H7 (cell line): ENCODE results near the gene HTATIP2. TPM values are rescaled to one million over a fixed set of nuclear protein-coding genes. Genes with fewer than 3 reads are reported as not detected.
"Not testable (repeated sequence)": the region's sequence is repeated elsewhere in the genome, so short reads cannot be mapped to it uniquely, and the experiment has no call there.

Source experiments
- DNase-seq: peaks from one replicate; pipeline ENCODE4 v3.0.0; 2012
- H3K27me3 ChIP-seq: 2 replicates; pipeline ENCODE4 v1.6.0; 2011; ENCODE audit warnings: mild to moderate bottlenecking, low read length; ENCODE audit not compliant: control insufficient read depth, insufficient read depth
- H3K36me3 ChIP-seq: replicated peaks from 2 replicates; pipeline ENCODE4 v1.5.1; 2011; ENCODE audit warnings: low read length; ENCODE audit not compliant: control insufficient read depth, insufficient read depth
- H3K4me3 ChIP-seq: 2 replicates; pipeline ENCODE4 v1.5.1; 2011; ENCODE audit warnings: low read depth, mild to moderate bottlenecking, control low read depth, low read length, moderate library complexity; ENCODE audit not compliant: insufficient read depth
- total RNA-seq: library from RNA; depleted of rRNA; stranded (reverse); fragments of >200 nt; shearing (Covaris generic); gene quantifications from 2 replicates; pipeline ENCODE4 v1.2.3, GENCODE V29; 2014

HTATIP2 gene
- total RNA-seq, 1 experiment from 2014 or later = 42.5 TPM

DNA sequence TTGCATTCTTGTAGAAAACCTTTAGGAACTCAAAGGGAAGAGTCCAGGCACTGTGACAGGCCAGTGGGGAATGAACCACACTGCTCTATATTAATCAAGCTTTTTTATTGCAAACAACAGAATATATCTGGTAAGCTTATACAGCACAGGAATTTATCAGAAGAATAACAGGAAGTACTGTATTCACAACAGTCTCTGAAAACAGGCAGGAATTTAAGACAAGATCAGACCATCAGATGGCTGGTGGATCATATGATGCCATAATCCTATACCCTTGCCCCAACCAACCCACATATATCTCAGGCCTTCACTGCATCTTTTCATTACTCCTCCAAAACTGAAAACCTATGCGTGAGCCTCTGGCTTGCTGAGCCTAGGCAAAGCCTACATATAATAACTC is 1.0 kb upstream of the HTATIP2 start:
- Histone ChIP-seq H3K4me3 (no peak overlapping the region), H3K27me3 (peaks cover 10% of the 10 kb centered on the region), H3K36me3 (no peaks in the 10 kb centered on the region)
- DNase-seq = no peak

DNA sequence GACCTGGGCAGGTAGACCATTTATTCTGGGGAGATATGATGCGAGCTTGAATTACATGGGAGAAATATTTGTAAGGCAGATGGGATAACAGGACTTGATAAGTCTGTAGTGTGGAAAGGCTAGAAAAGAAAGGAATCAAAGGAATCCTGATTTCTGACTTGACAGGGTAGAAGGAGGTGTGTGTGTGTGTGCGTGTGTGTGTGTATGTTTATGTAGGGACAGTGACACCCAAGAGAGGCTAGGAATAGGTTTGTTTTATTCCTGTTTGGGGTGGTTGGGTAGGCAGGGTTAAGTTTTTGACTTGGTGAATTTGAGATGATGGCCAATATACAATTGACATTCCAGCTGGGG is 390 bp upstream of the HTATIP2 start:
- no peak for DNase-seq
- Histone ChIP-seq H3K27me3 (peaks cover 10% of the 10 kb centered on the region), H3K4me3 (peak overlapping the region; percentile 64), H3K36me3 (no peaks in the 10 kb centered on the region)

DNA sequence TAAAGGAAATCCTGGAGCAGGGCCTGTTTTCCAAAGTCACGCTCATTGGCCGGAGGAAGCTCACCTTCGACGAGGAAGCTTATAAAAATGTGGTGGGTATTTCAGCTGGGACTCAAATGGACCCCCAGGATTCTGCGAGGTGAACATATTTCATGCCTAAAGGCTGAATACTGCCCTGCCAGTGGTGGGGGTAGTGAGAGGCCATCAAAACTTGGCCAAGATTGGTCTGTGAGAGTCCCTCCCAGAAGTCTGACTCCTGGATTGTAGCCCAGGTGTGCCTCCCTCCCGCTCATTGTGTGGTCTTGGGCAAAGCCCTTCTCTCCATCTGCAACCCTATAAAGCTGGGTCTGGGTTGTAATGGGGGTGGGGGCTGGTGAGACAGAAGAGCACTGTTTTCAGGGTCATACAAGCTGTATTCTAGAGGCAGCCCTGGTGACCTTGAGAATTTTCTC is 853 bp downstream of the HTATIP2 start:
- Histone ChIP-seq H3K36me3 (no peaks in the 10 kb centered on the region), H3K4me3 (peak overlapping the region; percentile 64), H3K27me3 (peaks cover 10% of the 10 kb centered on the region)
- peak; percentile 29 for DNase-seq

DNA sequence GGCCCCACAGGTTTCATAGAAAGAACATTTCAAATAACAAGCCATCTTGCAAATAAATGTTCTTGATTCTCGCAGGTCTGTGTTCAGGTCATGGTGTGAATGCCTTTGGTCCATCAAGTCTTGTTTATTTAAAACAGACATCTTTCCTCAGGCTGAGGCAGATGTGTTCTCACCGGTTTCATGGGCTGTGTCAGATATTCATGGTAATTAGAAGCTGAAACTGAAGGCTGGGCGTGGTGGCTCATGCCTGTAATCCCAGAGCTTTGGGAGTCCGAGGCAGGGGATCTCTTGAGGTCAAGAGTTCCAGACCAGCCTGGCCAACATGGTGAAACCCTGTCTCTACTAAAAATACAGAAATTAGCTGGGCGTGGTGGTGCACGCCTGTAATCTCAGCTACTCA is 2.0 kb downstream of the HTATIP2 start:
- not testable (repeated sequence) for H3K4me3 ChIP-seq, DNase-seq, H3K36me3 ChIP-seq, H3K27me3 ChIP-seq

- Histone ChIP-seq H3K4me3 (no peak overlapping the region), H3K36me3 (no peaks in the 10 kb centered on the region), H3K27me3 (peaks cover 9% of the 10 kb centered on the region)
- no peak for DNase-seq
Observed at GRCh38 chr11:20367313-20367948, 3.9 kb downstream of the HTATIP2 start.

DNA sequence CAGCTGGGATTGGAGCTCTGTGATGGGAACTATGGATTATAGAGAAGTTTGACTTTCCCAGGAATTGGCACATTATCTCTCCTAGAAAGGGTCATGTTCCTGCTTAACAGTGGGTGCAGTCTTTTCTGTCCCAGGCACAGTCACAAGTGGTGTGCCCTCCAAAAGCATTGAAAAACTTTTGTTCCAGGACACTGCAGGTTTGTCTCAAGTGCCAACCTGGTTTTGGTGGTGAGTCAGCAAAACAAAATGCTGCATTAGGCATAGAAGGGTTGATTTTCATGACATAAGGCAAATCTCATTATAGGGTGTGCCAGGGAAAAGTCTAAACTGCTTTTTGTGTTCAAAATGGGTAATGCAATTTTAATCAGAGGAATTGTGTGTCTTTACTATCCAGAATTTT is 4.9 kb downstream of the HTATIP2 start:
- Histone ChIP-seq H3K36me3 (no peaks in the 10 kb centered on the region), H3K27me3 (peaks cover under 1% of the 10 kb centered on the region), H3K4me3 (no peak overlapping the region)
- DNase-seq = no peak

DNA sequence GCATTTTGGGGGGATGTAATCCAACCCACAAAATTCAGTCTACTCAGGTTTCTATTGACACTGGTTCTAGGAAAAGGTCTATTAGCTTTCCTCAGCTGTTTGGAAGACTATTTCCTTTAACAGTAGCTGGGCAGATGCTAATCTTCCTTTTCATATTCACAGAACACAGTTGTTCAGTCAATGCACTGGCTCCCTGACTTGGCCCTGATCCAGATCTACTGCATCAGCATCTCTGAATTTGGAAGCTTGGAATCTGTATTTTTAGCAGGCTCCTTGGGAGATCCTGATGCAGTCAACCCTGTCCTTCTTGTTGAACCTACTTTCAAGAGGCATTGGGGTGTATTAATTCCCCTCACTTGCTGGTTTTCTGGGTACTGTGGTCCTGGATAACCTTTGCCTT is 6.3 kb downstream of the HTATIP2 start:
- no peak overlapping the region for H3K4me3 ChIP-seq
- no peaks in the 10 kb centered on the region for H3K27me3 ChIP-seq
- no peak for DNase-seq
- no peaks in the 10 kb centered on the region for H3K36me3 ChIP-seq

- no peaks in the 10 kb centered on the region for H3K27me3 ChIP-seq
- H3K36me3 ChIP-seq = no peaks in the 10 kb centered on the region
- H3K4me3 ChIP-seq = no peak overlapping the region
- DNase-seq = no peak
Observed at GRCh38 chr11:20372081-20372626, 8.6 kb downstream of the HTATIP2 start.

GRCh38 chr11:20373147-20373546 is 9.6 kb downstream of the HTATIP2 start:
- Histone ChIP-seq H3K36me3 (no peaks in the 10 kb centered on the region), H3K4me3 (no peak overlapping the region), H3K27me3 (no peaks in the 10 kb centered on the region)
- no peak for DNase-seq

GRCh38 chr11:20373568-20374209 is 10.2 kb downstream of the HTATIP2 start:
- DNase-seq = no peak
- no peaks in the 10 kb centered on the region for H3K36me3 ChIP-seq
- no peak overlapping the region for H3K4me3 ChIP-seq

DNA sequence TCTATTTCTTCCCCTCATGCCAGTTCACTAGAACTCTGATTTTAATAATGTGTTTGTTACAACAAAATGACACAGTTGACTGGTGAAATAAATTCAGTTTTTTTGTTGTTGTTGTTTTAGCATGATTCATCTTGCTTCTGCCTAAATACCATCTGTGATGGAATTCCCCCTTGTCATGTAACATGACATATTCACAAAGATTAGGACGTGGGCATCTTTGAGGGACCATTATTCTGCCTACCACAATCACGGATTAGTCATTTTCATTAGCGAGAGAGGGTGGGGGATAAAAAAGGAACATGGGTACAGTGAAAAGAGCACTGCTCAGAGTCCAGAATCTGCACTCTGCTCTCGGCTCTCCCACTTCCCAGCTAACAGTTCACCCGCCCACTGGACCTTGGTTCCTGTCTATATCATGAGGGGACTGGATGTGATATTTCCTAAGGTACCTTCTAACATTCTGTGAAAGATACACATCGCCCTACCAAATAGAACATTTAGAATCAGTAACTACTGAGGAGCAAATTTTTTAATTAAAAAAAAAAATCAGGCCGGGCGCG is 11.3 kb downstream of the HTATIP2 start:
- Histone ChIP-seq H3K27me3 (no peaks in the 10 kb centered on the region), H3K36me3 (no peaks in the 10 kb centered on the region; the same call in 1 of the 2 replicates), H3K4me3 (no peak overlapping the region)
- DNase-seq = no peak

More at GRCh38 chr11:20373568-20374209, 10.2 kb downstream of the HTATIP2 start:
- H3K27me3 ChIP-seq = no peaks in the 10 kb centered on the region

- Histone ChIP-seq H3K27me3 (no peaks in the 10 kb centered on the region), H3K36me3 (no peaks in the 10 kb centered on the region; the same call in 1 of the 2 replicates), H3K4me3 (no peak overlapping the region)
- DNase-seq = no peak
Observed at GRCh38 chr11:20376162-20376730, 12.7 kb downstream of the HTATIP2 start.

GRCh38 chr11:20385996-20386395 is 22.5 kb downstream of the HTATIP2 start:
- H3K36me3 ChIP-seq, DNase-seq, H3K27me3 ChIP-seq, H3K4me3 ChIP-seq: not testable (repeated sequence)

- H3K4me3 ChIP-seq = peak within 1 kb of the TSS; percentile 82
- no peaks in the 10 kb centered on the region; the same call in none of the 2 replicates for H3K36me3 ChIP-seq
- DNase-seq = peak; percentile 95
Observed at GRCh38 chr11:20387261-20388095, 24.0 kb downstream of the HTATIP2 start, which contains the start of gene PRMT3. Gene PRMT3 (plus strand): TSS chr11:20387716. CDS start chr11:20387747, 31 bp downstream.

More at GRCh38 chr11:20387261-20388095, 24.0 kb downstream of the HTATIP2 start, which contains the start of gene PRMT3:
- no peaks in the 10 kb centered on the region for H3K27me3 ChIP-seq
